Neural progenitor cell (in vitro differentiated cells): ENCODE results near the gene BHMT.

ENCODE experiments used
- EZH2 ChIP-seq: fragments of 200-600 bp; sonication (generic); IDR thresholded peaks from 2 replicates; pipeline ENCODE4 v1.6.1; 2017; ENCODE audit warnings: antibody characterized with exemption, mild to moderate bottlenecking, moderate library complexity
- EZH2phosphoT487 ChIP-seq: fragments of 200-600 bp; sonication (generic); IDR thresholded peaks from 2 replicates; pipeline ENCODE4 v1.6.1; 2017; ENCODE audit warnings: antibody characterized with exemption

DNA sequence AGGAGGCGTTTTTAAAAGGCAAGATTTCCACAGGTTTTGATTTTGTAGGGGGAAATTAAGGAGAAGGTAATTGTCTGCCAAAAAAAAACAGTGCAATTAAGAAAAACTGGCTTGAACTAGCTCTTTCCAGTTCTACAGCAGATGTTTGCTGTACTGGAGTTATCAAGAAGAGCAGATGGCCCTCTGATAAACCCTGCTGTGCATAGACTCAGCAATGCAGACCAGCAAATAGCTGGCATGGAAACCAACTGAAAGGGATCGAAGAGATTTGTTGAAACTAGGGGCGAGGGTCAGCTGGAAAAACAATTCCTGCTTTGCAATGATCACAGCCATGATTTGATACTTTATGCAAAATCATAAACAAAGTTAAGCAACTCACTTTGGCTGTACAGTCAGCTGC is 17.8 kb upstream of the BHMT start:
- TF ChIP-seq EZH2 (no peak), EZH2phosphoT487 (no peak)
